Subcutaneous abdominal adipose tissue (tissue), 5 donors: ENCODE results near the gene CRABP2.
A peak's percentile ranks its signal among the peaks of the same experiment; 100 is the strongest.

Experiments
- H3K27ac ChIP-seq: one replicate; pipeline ENCODE4 v1.7.0; 2013; ENCODE audit warnings: low read depth, mild to moderate bottlenecking, inconsistent platforms, low read length, moderate library complexity
- H3K27me3 ChIP-seq, 5 donors: one replicate each; pipeline ENCODE4 v1.7.0; 2013; ENCODE audit warnings: low read length in 5 of 5, inconsistent platforms in 1 of 5; ENCODE audit not compliant: control insufficient read depth in 5 of 5, insufficient read depth in 4 of 5
- H3K36me3 ChIP-seq, 5 donors: one replicate each; pipeline ENCODE4 v1.7.0; 2013; ENCODE audit warnings: low read length in 5 of 5; ENCODE audit not compliant: control insufficient read depth in 5 of 5, insufficient read depth in 5 of 5
- H3K4me1 ChIP-seq, 5 donors: one replicate each; pipeline ENCODE4 v1.7.0; 2013; ENCODE audit warnings: low read length in 5 of 5, mild to moderate bottlenecking in 3 of 5, moderate library complexity in 1 of 5; ENCODE audit not compliant: control insufficient read depth in 5 of 5, insufficient read depth in 5 of 5
- H3K4me3 ChIP-seq, 5 donors: one replicate each; pipeline ENCODE4 v1.7.0; 2013; ENCODE audit warnings: low read length in 5 of 5, low read depth in 1 of 5
- H3K9ac ChIP-seq, 5 donors: one replicate each; pipeline ENCODE4 v1.7.0; 2013; ENCODE audit warnings: low read length in 5 of 5, mild to moderate bottlenecking in 4 of 5, moderate library complexity in 3 of 5
- H3K9me3 ChIP-seq, 5 donors: one replicate each; pipeline ENCODE4 v1.7.0; 2013; ENCODE audit warnings: low read length in 5 of 5; ENCODE audit not compliant: control insufficient read depth in 5 of 5
- donor health status: healthy.
- donor health status: healthy.
- donor health status: healthy.
- donor health status: healthy.
- donor health status: healthy.

The CRABP2 gene

GRCh38 chr1:156658945-156659574, 46.3 kb downstream of the CRABP2 start:
- no peaks in the 10 kb centered on the region for H3K9me3 ChIP-seq
- peaks cover 17 to 69% (median 65%) of the 10 kb centered on the region in 5 donors for H3K4me1 ChIP-seq
- no peaks in the 10 kb centered on the region for H3K36me3 ChIP-seq
- H3K4me3 ChIP-seq: no peak overlapping the region
- H3K27me3 ChIP-seq: peaks cover 10 to 38% (median 30%) of the 10 kb centered on the region in 5 donors
- no peak overlapping the region for H3K27ac ChIP-seq
- H3K9ac ChIP-seq: no peak overlapping the region

GRCh38 chr1:156658496-156658895, 46.9 kb downstream of the CRABP2 start:
- H3K4me1 ChIP-seq: peaks cover 15 to 64% (median 60%) of the 10 kb centered on the region in 5 donors
- no peak overlapping the region for H3K4me3 ChIP-seq
- H3K9me3 ChIP-seq: no peaks in the 10 kb centered on the region
- no peak overlapping the region for H3K9ac ChIP-seq
- H3K36me3 ChIP-seq: no peaks in the 10 kb centered on the region
- H3K27me3 ChIP-seq: peaks cover 10 to 43% (median 30%) of the 10 kb centered on the region in 5 donors
- no peak overlapping the region for H3K27ac ChIP-seq

GRCh38 chr1:156657741-156658319, 47.6 kb downstream of the CRABP2 start:
- Histone ChIP-seq H3K9ac (peak overlapping the region in 1 of 5 donors; percentile 21), H3K4me3 (peak overlapping the region in 2 of 5 donors; percentile 45 to 53), H3K4me1 (peaks cover 14 to 57% (median 53%) of the 10 kb centered on the region in 5 donors)

GRCh38 chr1:156656806-156657740, 48.3 kb downstream of the CRABP2 start:
- peaks cover 14 to 52% (median 35%) of the 10 kb centered on the region in 5 donors for H3K27me3 ChIP-seq
- no peaks in the 10 kb centered on the region for H3K36me3 ChIP-seq
- no peak overlapping the region for H3K27ac ChIP-seq
- H3K4me3 ChIP-seq: peak overlapping the region in 4 of 5 donors; percentile 22 to 53 (median 48)
- peak overlapping the region in 2 of 5 donors; percentile 1 to 21 for H3K9ac ChIP-seq
- H3K4me1 ChIP-seq: peaks cover 9 to 50% (median 46%) of the 10 kb centered on the region in 5 donors
- H3K9me3 ChIP-seq: no peaks in the 10 kb centered on the region

More at GRCh38 chr1:156657741-156658319, 47.6 kb downstream of the CRABP2 start:
- H3K36me3 ChIP-seq: no peaks in the 10 kb centered on the region
- H3K9me3 ChIP-seq: no peaks in the 10 kb centered on the region
- H3K27me3 ChIP-seq: peaks cover 10 to 49% (median 30%) of the 10 kb centered on the region in 5 donors
- no peak overlapping the region for H3K27ac ChIP-seq

GRCh38 chr1:156655904-156656516, 49.4 kb downstream of the CRABP2 start:
- Histone ChIP-seq H3K9me3 (no peaks in the 10 kb centered on the region), H3K27me3 (peaks cover 14 to 56% (median 41%) of the 10 kb centered on the region in 5 donors), H3K36me3 (no peaks in the 10 kb centered on the region), H3K4me3 (no peak overlapping the region), H3K9ac (no peak overlapping the region), H3K27ac (no peak overlapping the region), H3K4me1 (peaks cover 5 to 39% (median 35%) of the 10 kb centered on the region in 5 donors)

GRCh38 chr1:156655151-156655903, 50.1 kb downstream of the CRABP2 start:
- H3K36me3 ChIP-seq: no peaks in the 10 kb centered on the region
- no peak overlapping the region for H3K27ac ChIP-seq
- no peaks in the 10 kb centered on the region for H3K9me3 ChIP-seq
- no peak overlapping the region for H3K9ac ChIP-seq
- no peak overlapping the region for H3K4me3 ChIP-seq
- H3K27me3 ChIP-seq: peaks cover 14 to 60% (median 39%) of the 10 kb centered on the region in 5 donors
- H3K4me1 ChIP-seq: peaks cover 1 to 32% (median 28%) of the 10 kb centered on the region in 5 donors

GRCh38 chr1:156654700-156655099, 50.7 kb downstream of the CRABP2 start:
- no peaks in the 10 kb centered on the region for H3K9me3 ChIP-seq
- H3K4me3 ChIP-seq: no peak overlapping the region
- no peaks in the 10 kb centered on the region for H3K36me3 ChIP-seq
- no peak overlapping the region for H3K9ac ChIP-seq
- peaks cover 14 to 65% (median 37%) of the 10 kb centered on the region in 5 donors for H3K27me3 ChIP-seq
- no peak overlapping the region for H3K27ac ChIP-seq
- peaks cover 0 to 27% (median 23%) of the 10 kb centered on the region in 5 donors for H3K4me1 ChIP-seq

- peaks cover 17 to 75% (median 41%) of the 10 kb centered on the region in 5 donors for H3K27me3 ChIP-seq
- H3K4me1 ChIP-seq: peaks cover 0 to 16% (median 15%) of the 10 kb centered on the region in 5 donors
- no peak overlapping the region for H3K27ac ChIP-seq
- no peaks in the 10 kb centered on the region for H3K9me3 ChIP-seq
- H3K9ac ChIP-seq: no peak overlapping the region
- no peaks in the 10 kb centered on the region for H3K36me3 ChIP-seq
- no peak overlapping the region for H3K4me3 ChIP-seq
Observed at GRCh38 chr1:156652992-156653355, 52.4 kb downstream of the CRABP2 start.
